ENCODE results near the gene DTX4.

The DTX4 gene

GRCh38 chr11:59219836-59220235 is 47.9 kb downstream of the DTX4 start:
- DNase-seq (ENCODE audit: low spot score), result no peak

- DNase-seq (ENCODE audit: low spot score), result no peak
Observed at GRCh38 chr11:59221441-59221840, 49.5 kb downstream of the DTX4 start.

GRCh38 chr11:59222464-59223060 is 50.6 kb downstream of the DTX4 start:
- DNase-seq (ENCODE audit: low spot score), result no peak

- DNase-seq (ENCODE audit: low spot score), result no peak
Observed at GRCh38 chr11:59223177-59223576, 51.2 kb downstream of the DTX4 start.

- no peak for DNase-seq (ENCODE audit: low spot score)
Observed at GRCh38 chr11:59223611-59224010, 51.7 kb downstream of the DTX4 start.

- no peak for DNase-seq (ENCODE audit: low spot score)
Observed at GRCh38 chr11:59224351-59224928, 52.5 kb downstream of the DTX4 start.

GRCh38 chr11:59225017-59225416 is 53.1 kb downstream of the DTX4 start:
- no peak for DNase-seq (ENCODE audit: low spot score)

- no peak for DNase-seq (ENCODE audit: low spot score)
Observed at GRCh38 chr11:59226396-59226795, 54.5 kb downstream of the DTX4 start.

GRCh38 chr11:59240322-59240721 is 68.4 kb downstream of the DTX4 start:
- DNase-seq (ENCODE audit: low spot score), result no peak

- no peak for DNase-seq (ENCODE audit: low spot score)
Observed at GRCh38 chr11:59243633-59244032, 71.7 kb downstream of the DTX4 start.

GRCh38 chr11:59247531-59248227 is 75.7 kb downstream of the DTX4 start:
- DNase-seq (ENCODE audit: low spot score), result peak; percentile 28

GRCh38 chr11:59249535-59249934 is 77.6 kb downstream of the DTX4 start:
- no peak for DNase-seq (ENCODE audit: low spot score)

GRCh38 chr11:59253001-59253400 is 81.1 kb downstream of the DTX4 start:
- DNase-seq (ENCODE audit: low spot score), result no peak

- DNase-seq (ENCODE audit: low spot score), result no peak
Observed at GRCh38 chr11:59254286-59254685, 82.4 kb downstream of the DTX4 start.

- DNase-seq (ENCODE audit: low spot score), result no peak
Observed at GRCh38 chr11:59255281-59255680, 83.3 kb downstream of the DTX4 start.

All from Ammon's horn (tissue), 1 donor.